Transverse colon (tissue), 4 donors: Measurements from ENCODE around the gene PF4V1.

Experiments used
- CTCF ChIP-seq, 5 experiments: fragments of 200-600 bp in 3 of 5; fragments of 450-650 bp in 2 of 5; sonication (generic) in 3 of 5; IDR thresholded peaks; 1 replicate in 2 of 5; 2 replicates in 3 of 5; pipeline ENCODE4 v1.5.1; 2016 to 2017; ENCODE audit warnings: antibody characterized with exemption in 5 of 5, inconsistent platforms in 3 of 5, mild to moderate bottlenecking in 2 of 5, moderate library complexity in 1 of 5
- POLR2A ChIP-seq: fragments of 450-650 bp; IDR thresholded peaks from one replicate; pipeline ENCODE4 v1.6.1; 2016; ENCODE audit warnings: antibody characterized with exemption, mild to moderate bottlenecking, moderate library complexity
- POLR2AphosphoS5 ChIP-seq, 3 donors: sonication (generic); formaldehyde crosslinking; IDR thresholded peaks; one replicate each; pipeline ENCODE4 v1.6.1; 2016; ENCODE audit warnings: antibody characterized with exemption in 3 of 3

DNA sequence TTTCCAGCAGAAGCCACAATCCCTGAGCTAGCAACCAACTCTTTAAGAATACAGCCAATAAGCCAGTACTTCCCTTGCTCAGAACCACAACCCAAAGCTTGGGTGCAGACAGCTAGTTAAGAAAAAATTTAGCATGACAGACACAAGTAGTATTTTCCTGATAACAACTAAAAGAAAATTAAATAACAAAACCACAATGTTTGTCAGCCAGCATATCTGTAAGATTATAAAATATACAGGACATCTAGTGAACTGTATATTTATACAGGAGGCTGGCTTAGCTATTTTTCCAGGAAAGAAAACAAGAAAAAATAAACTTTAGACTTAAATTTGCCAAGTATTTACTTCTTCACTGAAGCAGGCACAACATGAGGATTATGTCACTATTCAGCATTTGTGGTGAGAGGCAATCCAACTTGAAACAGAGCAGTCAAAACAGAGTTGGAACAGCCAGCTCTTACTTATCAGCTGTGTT, 6.6 kb downstream of the PF4V1 start:
- TF ChIP-seq CTCF (IDR thresholded peaks at IDR 0.05) (no peak), POLR2AphosphoS5 (IDR thresholded peaks at IDR 0.05) (no peak), POLR2A (no peak)
